Caki2 (cell line): ENCODE measurements around the gene DAO. TPM values are rescaled to one million over a fixed set of nuclear protein-coding genes. Genes with fewer than 3 reads are reported as not detected.
"Not testable (repeated sequence)": the region's sequence is repeated elsewhere in the genome, so short reads cannot be mapped to it uniquely, and the experiment has no call there.

Source experiments
- DNase-seq: peaks from one replicate; pipeline ENCODE4 v3.0.0-alpha.2; 2015; ENCODE audit warnings: low read depth
- in situ Hi-C: cut with HindIII; loops from 2 replicates; pipeline ENCODE4 v1.10.0; 2016; ENCODE audit warnings: low sequenced_read_pairs, low pct_unique_long_range_greater_than_20kb, mixed read lengths
- total RNA-seq: library from RNA; depleted of rRNA; stranded (reverse); fragments of >200 nt; shearing (Covaris generic); gene quantifications from 2 replicates; pipeline ENCODE4 v1.2.3, GENCODE V29; 2014; ENCODE audit warnings: low replicate concordance; rRNA removed

DAO gene
- not detected in 2 replicates for total RNA-seq

DNA sequence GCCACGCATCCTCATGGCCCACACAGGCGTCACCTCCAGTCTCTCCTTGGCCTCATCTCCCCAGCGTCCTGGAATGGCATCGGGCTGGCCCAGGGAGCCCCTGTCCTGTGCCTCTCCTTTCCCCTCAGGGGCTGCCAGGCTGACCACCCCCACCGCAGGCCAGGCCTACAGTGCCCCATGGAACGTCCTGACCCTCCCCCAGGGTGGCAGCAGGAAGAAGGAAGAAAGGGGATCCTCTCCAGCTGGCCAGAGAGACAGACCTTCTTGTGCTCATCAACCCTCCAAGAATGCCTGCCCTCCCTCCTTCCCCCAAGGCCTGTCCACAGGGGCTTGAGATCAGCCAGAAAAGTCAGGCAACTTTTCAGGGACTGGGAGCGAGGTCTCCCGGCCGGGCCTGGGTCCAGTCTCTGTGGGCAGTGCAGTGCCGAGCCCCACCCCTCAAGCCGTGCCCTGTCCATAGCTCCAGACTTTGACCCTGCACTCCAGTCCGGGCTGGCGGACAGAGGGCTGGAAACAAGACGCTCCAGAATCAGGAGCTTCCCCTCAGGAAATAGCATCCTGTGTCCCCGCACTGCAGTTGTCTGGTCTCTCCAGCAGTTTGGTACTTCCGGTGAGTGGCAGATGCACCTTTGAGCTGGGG is at the start of gene DAO:
TSS of gene DAO (plus strand) at position 478 of the 640 bp plus-strand sequence. CDS start 4,915 bp downstream, outside the sequence.
- no peak for DNase-seq
- in situ Hi-C loops, result no loop called here

DNA sequence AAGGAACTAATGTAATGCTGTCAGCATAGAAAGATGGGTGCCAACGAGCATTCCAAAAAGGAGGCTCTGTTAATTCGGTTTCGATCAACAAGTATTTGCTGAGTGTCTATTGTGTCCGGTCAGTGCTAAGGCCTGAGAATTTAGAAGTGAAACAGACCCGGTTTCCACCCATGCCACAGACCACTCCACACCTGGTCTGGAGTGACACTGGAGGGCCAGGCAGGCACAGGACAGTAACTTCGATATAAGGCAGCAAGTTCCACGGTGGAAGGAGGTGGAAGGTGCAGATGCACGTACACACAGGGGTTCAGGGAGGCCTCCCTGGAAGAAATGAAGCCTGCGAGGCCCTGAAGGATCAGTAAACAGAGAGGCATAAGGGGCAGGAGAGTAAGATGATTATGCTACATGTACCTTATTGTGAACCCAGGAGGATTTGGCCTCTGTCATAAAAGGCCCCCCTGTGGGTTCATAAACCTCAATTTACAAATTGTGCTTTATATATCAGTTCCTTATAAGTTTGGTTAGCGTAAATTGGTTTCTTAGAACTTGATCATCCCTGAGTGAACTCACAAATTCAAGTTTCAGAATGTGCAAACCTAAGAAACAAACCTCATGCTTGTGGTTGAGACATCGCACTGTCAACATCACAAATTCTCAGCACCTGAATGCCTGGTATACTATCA is 48.4 kb upstream of the DAO start:
- in situ Hi-C loops, result no loop called here

DNA sequence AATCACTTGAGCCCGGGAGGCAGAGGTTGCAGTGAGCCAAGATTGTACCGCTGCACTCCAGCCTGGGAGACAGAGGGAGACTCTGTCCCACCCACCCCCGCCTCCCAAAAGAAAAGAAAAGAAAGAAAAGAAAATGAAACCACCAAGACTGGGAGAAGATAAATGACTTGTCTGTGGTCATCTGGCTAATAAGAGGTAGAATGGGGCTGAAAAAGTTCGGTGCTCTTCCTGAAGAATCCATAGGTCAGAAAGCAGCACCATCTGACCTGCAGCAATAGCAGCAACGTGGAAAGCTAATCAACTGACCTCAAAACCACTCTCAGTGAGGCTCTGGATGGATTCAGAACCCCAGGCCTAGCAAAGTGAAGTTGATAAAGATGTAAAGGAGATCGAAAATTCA is 47.7 kb upstream of the DAO start:
- no peak for DNase-seq
- in situ Hi-C loops, result no loop called here

More for the DNA sequence above, 48.4 kb upstream of the DAO start:
- no peak for DNase-seq

DNA sequence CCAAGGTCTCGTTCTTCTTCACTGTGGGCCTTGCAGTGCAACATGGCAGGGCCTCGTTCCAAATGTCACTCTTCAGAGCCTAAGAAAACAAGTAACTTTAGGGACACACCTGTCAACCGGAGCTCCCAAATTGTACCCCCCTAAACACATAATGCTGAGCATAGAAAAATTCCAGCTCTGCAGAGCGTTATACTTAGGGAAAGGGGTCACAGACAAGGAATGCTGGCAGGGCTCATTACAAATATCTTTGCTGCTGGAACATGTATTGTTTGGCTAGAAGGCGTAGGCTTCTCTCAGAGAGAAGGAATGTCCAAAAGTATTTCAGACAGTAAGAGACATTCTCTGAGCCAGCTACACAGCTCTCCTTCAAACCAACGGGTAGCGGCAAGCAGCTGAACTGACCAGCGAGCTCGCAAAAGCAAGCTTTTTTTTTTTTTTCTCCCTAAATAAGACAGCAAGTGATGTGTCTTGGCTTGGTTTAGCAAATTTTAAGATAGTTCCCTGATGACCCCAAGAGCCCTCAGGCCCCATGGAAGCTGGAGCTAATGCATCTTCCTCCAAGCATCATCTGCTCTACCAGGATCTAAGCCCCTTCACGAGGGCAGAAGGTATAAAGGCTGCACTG is 47.0 kb upstream of the DAO start:
- in situ Hi-C loops, result no loop called here
- peak; percentile 40 for DNase-seq

DNA sequence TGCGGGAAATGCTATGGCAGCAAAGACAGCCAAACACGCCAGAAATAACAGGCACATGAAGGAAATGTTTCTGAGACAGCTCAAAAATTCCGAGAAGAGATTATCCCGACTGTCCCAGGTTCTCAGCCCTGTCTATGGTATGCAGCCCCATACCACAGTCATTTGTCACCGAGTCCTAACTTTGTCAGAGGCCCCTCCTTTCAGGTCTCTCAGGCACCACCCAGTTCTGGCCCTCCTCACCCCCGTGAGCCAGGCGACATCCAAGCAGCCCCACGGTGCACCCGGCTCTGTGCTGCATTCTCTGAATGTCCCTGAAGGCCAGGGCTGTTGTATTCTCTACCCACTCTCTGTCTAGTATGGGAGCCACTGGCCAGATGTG is 46.5 kb upstream of the DAO start:
- DNase-seq, result peak; percentile 79

DNA sequence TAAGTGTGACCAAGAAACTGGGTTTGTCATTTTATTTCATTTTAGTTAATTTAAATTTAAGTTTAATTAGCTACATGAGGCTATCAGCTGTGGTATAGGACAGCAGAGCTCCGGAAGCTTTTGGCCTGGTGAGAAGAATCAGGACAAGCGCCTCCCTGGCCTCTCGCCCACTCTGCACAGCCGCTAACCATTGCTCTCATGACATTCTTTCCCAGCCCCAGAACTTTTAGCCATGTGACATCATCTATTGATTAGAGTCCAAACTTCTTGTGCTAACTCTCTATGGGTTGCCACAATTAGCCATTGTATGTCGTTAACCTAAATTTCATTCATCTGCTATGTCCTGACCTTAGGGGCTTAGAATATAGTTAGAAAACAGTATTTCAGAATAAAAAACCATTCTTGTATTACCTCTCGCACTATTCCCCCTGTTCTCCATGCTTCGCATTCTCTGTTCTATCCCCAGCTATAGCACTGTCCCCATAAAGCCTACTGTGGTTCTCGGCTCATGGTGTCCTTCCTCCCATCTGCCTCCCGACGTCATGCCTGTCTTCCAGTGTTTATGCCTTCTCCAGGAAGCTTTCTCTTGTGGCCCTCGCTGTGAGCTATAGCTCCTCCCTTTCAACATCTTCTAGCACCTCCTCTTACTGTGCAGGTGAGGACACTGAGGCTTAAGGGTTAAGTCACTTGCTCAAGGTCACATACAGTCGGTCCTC is 46.0 kb upstream of the DAO start:
- DNase-seq, result no peak
- in situ Hi-C loops, result no loop called here

More for the DNA sequence above, 46.5 kb upstream of the DAO start:
- in situ Hi-C loops, result no loop called here

DNA sequence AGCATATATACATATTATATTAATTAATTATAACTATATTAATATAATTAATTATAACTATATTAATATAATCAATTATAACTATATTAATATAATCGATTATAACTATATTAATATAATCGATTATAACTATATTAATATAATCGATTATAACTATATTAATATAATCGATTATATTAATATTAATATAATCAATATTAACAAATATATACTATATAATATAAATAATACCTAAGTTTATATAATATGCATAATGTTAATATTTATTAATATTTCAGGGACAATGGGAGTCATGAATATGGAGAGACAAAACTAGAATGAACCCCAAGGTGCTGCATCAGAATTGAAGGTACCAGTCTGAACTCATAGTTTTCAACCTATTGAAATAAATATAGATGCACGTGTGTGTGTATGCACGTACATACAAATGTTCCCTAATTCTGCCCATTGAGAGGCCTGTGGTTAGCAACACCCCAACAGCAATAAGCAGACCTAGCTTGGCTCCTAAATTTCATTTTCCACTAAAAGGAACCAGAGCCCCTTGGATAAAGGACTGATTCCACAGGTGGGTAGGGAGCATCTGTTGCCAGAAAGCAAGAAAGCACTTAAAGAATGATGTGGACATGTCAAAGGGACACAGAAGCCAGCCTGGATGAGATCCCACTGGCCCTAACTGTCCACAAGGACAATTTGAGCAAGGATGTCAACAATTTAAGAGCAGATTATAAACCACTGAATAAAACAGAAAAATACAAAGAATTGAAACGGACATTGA is 43.8 kb upstream of the DAO start:
- DNase-seq, result no peak
- in situ Hi-C loops, result no loop called here

DNA sequence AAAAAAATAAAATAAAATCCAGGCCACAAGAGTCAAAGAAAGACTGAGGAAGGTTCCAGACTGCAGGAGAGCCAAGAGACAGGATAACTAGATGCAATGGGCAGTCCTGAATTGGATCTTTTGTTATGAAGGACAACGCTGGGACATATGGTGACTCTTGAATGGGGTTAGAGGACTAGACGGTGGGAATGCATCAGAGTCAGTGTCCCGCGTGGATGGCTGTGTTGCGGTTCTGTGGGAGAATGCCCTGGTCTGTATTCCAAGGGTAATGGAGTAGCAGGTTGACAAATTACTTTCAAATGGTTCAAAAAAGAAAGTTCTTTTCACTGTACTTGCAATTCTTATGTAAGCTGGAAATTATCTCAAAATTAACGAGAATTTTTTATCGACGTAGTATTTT is 42.7 kb upstream of the DAO start:
- DNase-seq, result no peak
- in situ Hi-C loops, result no loop called here

DNA sequence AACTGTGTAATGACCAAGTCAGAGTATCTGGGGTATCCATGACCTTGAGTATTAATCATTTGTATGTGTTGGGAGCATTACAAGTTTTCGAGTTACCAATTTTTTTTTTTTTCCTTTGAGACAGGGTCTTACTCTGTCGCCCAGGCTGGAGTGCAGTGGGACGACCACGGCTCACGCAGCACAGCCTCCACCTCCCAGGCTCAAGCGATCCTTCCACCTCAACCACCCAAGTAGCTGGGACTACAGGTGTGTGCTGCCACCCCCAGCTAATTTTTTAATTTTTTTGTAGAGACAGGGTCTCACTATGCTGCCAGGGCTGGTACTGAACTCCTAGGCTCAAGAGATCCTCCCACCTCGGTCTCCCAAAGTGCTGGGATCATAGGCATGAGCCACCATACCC is 42.2 kb upstream of the DAO start:
- DNase-seq, result no peak
- in situ Hi-C loops, result no loop called here

DNA sequence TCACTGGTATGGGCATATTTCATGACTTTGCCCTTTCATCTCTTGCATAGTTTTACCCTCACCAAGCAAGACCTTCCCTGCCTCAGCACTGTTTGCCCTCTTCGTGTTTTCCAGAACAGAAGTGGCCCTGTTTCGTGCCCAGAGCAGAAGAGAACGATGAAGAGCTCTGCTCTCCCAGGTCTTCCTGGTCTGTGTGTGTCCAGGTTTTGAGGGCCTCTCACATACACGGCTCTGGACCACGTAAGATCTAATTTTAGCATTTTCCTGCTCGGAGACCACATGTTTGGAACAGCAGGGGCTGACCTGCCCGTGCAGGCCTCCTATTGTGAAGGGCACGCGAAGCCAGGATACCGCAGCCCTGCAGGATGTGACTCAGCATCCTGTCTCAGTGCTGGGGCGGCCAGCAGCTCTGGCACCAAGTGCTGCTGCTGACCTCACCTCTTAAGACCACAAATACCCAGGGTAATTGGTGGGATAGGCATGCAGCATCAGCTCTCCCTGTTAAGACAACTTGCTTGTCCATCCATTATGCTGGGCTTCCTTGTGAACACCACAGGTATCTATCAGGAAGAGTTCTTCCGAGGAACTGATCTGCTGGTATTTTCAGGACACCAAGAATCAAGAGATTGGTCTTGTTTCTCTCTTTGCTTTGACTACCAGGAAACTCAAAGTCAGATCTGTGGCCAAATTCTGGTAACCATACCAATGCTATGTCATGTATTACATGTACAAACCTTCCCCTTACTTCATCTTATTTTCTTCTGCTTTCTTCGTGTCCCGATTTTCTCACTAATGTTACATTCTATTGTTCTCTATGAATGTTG is 41.5 kb upstream of the DAO start:
- in situ Hi-C loops, result no loop called here
- DNase-seq, result peak; percentile 96

DNA sequence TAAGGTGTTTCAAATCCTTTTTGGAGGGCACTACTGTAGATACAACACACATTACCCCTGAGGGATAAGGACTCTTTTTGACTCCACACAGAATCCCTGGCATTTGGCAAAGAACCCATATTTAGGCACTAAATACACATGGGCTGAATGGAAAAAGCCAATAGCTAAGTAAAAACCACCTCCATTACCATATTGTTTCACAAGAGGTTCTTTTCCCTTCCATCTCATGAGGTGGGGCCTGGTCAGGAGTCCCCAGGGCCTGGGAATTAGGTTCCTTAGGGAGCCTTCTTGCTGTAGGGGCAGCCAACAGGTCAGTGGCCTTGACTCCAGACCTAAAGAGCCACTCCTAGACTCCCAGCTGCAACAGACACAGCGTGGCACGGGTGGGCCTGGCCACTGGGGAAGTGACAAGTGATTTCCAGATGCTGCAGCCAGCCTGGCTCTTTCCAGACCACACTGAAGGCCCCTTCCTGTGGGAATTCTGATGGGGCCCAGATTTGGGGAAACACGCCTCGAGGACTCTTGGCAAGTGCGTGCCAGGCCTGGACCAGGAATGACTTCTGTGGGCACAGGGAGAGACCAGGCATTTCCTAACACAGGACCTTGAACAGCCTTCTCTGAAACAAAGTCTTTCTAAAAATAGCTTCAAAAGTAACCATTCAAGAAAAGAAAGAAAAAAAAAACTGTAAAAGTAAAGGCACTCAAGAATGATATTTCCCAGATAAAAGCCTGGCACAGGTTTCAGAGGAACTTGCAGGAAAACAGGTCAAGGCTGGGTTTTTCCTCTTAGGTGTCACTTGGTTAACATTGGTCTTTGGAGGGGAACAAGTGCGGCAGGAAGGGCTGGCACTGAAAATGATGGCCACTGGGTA is 40.6 kb upstream of the DAO start:
- in situ Hi-C loops, result no loop called here
- DNase-seq, result no peak

DNA sequence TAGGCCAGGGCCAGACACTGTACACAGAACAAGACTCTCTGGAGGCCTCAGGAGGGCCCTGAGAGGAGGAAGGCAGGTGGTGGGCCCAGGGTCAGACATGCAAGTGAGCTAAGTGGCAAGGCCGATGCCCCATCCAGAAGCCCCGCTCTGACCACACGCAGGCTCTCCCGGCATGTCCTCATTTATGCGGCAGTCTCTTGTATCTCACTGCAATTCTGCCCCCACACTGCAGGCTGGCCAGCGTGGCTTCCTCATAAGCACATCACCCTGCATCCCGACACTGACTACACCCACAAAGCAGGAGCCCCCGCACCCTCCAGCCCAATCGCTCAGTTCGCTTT is 40.0 kb upstream of the DAO start:
- no peak for DNase-seq
- in situ Hi-C loops, result no loop called here

DNA sequence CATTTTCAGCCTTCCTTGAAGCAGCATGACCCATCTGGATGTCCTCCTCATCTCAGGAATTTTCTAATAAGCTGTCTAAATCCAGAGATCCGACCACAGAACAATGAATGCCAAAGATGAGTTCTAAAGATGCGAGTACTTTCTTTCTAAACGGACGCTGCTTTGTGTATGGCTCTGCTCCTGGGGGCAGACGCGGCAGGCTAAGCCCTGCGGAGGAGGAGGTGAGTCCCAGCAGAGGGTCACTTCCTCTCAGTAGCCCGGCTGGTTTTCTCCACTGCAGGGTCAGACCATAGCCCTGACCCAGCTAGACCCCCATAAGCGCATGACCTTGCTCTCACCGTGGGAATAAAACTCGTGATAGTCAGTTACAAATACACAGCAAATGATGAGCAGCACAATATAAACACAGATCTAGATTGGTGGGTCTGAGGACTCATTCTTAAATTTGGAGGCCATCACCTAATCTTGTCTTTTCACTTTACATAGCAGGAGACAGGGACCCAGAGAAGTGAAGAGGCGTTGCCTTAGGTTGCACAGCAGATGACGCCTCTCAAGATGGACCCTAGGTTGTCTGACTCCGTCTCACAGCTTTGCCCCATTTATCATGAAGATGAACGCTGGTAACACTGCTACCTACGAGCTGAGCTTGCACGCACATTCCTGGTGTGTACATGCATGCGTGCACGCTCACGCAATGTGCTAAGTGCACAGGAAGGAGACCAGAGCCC is 39.1 kb upstream of the DAO start:
- no peak for DNase-seq
- in situ Hi-C loops, result no loop called here

DNA sequence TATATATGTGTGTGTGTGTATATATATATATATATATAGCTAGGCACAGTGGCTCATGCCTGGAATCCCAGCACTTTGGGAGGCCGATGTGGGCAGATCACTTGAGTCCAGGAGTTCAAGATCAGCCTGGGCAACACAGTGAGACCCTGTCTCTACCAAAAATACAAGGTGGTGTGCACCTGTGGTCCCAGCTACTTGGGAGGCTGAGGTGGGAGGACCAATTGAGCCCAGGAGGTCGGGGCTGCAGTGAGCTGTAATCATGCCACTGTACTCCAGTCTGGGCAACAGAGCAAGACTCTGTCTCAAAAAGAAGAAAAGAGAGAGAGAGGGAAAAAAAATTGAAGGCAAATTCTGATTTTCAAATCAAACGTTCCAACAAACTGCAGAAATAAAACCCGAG is 38.1 kb upstream of the DAO start:
- in situ Hi-C loops, DNase-seq: not testable (repeated sequence)

DNA sequence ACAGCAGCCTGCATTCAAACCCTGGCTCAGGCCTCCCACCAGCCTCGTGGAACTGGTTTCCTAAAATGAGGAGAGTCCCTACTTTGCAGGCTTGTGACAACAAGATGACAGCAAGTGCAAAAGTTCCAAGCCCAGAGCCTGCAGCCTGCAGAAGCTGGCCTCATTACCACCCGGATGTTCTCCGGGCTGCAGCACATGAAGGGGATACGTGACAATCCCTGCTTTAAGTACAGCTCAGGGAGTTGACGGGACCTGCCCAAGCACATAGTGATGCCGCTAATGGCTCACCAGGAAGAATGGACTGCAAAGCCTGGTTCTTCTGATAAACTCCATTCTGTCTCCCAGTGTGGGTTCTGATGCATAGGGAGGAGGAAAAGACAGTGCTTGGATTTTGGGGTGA is 37.5 kb upstream of the DAO start:
- in situ Hi-C loops, result no loop called here
- no peak for DNase-seq

DNA sequence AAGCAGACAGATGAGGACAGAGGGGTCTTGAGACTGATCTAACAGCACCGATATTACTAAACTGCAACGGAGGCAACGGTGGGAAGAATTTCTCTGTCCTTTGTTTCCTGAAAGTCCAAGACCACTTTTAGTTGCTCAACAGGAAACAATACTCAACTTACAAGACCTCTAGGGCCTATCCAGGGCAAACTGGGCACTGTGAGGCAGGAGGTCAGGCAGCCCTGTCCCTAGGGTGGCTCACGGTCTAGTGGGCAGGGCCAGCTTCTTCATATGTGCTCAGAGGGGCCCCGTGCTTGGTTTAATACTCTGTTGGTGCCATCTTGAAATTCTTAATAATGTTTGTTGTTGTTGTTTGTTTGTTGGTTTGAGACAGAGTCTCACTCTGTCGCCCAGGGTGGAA is 36.7 kb upstream of the DAO start:
- DNase-seq, result no peak
- in situ Hi-C loops, result no loop called here
